ENCODE results near the gene CFLAR. TPM values are rescaled to one million over a fixed set of nuclear protein-coding genes. Genes with fewer than 3 reads are reported as not detected.

The CFLAR gene
- total RNA-seq, 4 donors from 2014 or later, result 71.9 to 132 (median 114) TPM

DNA sequence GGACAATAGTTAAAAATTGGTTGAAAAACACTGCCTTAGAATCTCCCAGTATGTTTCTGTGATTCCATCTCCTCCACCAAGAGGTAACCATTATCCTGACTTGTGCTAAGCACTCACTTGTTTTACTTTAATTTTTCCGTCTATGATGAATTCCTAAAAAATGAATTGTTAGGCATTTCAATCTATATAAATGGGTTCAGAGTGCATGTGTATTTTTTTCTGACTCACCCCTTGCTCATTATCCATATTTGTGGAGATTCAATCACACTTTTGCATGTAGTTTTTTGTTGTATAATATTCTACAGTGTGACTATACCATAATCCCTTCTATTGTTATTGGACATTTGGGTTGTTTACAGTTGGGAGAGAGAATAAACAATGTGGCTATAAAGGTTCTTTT is 42.9 kb upstream of the CFLAR start:
- Histone ChIP-seq H3K4me3 (peak overlapping the region in 3 of 4 donors; percentile 88 to 98 (median 92)), H3K9me3 (no peaks in the 10 kb centered on the region), H3K27me3 (no peaks in the 10 kb centered on the region), H3K36me3 (no peaks in the 10 kb centered on the region), H3K4me1 (peaks cover 28 to 67% (median 37%) of the 10 kb centered on the region in 3 donors), H3K27ac (no peak overlapping the region)
- no peak for DNase-seq
- TF ChIP-seq, protein P1, sequence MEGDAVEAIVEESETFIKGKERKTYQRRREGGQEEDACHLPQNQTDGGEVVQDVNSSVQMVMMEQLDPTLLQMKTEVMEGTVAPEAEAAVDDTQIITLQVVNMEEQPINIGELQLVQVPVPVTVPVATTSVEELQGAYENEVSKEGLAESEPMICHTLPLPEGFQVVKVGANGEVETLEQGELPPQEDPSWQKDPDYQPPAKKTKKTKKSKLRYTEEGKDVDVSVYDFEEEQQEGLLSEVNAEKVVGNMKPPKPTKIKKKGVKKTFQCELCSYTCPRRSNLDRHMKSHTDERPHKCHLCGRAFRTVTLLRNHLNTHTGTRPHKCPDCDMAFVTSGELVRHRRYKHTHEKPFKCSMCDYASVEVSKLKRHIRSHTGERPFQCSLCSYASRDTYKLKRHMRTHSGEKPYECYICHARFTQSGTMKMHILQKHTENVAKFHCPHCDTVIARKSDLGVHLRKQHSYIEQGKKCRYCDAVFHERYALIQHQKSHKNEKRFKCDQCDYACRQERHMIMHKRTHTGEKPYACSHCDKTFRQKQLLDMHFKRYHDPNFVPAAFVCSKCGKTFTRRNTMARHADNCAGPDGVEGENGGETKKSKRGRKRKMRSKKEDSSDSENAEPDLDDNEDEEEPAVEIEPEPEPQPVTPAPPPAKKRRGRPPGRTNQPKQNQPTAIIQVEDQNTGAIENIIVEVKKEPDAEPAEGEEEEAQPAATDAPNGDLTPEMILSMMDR (IDR thresholded peaks at IDR 0.05), result no peak
- TF ChIP-seq POLR2A (IDR thresholded peaks at IDR 0.05), result no peak
- 54 to 56% methylated on average over 1 of the region's 1 CpG for WGBS, 2 donors
- intact Hi-C loops (cut with DNase I), result no loop called here

DNA sequence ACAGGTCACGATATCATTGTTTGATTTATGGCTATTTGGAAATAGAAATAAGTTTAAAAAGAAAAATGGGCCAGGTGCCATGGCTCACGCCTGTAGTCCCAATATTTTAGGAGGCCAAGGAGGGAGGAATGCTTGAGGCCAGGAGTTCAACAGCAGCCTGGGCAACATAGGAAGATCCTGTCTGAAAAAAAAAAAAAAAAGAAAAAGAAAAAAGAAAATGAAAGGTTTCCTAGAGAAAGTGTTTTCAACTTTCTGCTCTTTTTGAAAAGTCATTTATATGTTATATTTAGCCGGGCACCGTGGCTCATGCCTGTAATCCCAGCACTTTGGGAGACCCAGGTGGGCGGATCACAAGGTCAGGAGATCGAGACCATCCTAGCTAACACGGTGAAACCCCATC is 41.0 kb upstream of the CFLAR start:
- H3K27me3 ChIP-seq, result no peaks in the 10 kb centered on the region
- H3K4me1 ChIP-seq, result peaks cover 16 to 48% (median 22%) of the 10 kb centered on the region in 3 donors
- intact Hi-C loops (cut with DNase I), result loop anchor here (5.0 kb wide), 2 partner anchors 37 to 173 kb away; no protein-coding TSS in a partner anchor
- H3K27ac ChIP-seq, result no peak overlapping the region
- no peaks in the 10 kb centered on the region for H3K9me3 ChIP-seq
- DNase-seq, result no peak
- peaks cover 0 to 14% (median 7%) of the 10 kb centered on the region in 3 donors for H3K36me3 ChIP-seq
- no peak for TF ChIP-seq POLR2A (IDR thresholded peaks at IDR 0.05)
- TF ChIP-seq, protein P1 (IDR thresholded peaks at IDR 0.05), result no peak
- no peak overlapping the region for H3K4me3 ChIP-seq
- WGBS, 2 donors, result 77 to 82% methylated on average over 7 of the region's 7 CpGs

DNA sequence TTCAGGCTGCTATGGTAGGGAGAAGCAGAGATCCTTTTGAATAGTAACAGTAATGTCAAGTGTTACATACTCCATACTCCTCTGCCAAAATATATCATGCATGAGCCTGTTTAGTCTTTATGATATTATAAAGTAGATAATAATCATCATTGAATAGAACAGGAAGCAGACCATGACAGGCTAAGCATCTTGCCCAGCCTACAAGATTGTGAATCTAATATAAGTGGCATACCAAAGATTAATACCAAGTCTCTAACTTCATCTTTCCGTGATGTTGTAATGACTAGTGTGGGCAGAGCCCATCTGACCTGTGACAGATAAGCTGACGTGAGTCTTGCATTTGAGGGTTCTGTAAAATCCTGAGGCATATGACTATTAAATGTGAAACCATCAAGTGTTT is 31.1 kb upstream of the CFLAR start:
- H3K9me3 ChIP-seq, result no peaks in the 10 kb centered on the region
- H3K27ac ChIP-seq, result no peak overlapping the region
- intact Hi-C loops (cut with DNase I), result no loop called here
- no peaks in the 10 kb centered on the region for H3K4me1 ChIP-seq
- H3K27me3 ChIP-seq, result no peaks in the 10 kb centered on the region
- DNase-seq, result no peak
- WGBS, 2 donors, result 67 to 74% methylated on average over 2 of the region's 2 CpGs
- TF ChIP-seq, protein P1 (IDR thresholded peaks at IDR 0.05), result no peak
- no peak for TF ChIP-seq POLR2A (IDR thresholded peaks at IDR 0.05)
- peaks cover 3 to 96% (median 5%) of the 10 kb centered on the region in 3 donors for H3K36me3 ChIP-seq
- H3K4me3 ChIP-seq, result no peak overlapping the region

DNA sequence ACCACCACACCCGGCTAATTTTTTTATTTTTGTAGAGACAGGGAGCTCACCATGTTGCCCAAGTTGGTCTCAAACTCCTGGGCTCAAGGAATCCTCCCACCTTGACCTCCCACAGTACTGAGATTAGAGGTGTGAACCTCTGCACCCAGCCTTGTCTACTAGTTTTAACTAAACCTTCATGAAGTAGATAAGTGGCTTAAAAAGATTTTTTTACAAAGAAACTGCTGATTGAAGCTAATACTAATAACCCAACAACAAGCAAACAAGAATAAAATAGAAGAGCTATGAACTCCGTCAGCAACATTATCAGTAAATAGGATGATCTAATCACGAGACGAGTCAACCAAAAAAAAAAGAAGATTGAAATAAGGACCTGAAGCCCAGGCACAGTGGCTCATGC is 25.4 kb upstream of the CFLAR start:
- intact Hi-C loops (cut with DNase I), result no loop called here

GRCh38 chr2:201093573-201093972 is 22.4 kb upstream of the CFLAR start:
- 76 to 98% methylated on average over 5 of the region's 5 CpGs for WGBS, 2 donors

More for the DNA sequence above, 25.4 kb upstream of the CFLAR start:
- no peak for TF ChIP-seq POLR2A (IDR thresholded peaks at IDR 0.05)
- TF ChIP-seq, protein P1 (IDR thresholded peaks at IDR 0.05), result no peak
- DNase-seq, result no peak
- H3K4me3 ChIP-seq, result no peak overlapping the region
- no peaks in the 10 kb centered on the region for H3K9me3 ChIP-seq
- no peak overlapping the region for H3K27ac ChIP-seq
- peaks cover 0 to 52% (median 0%) of the 10 kb centered on the region in 3 donors for H3K36me3 ChIP-seq
- no peaks in the 10 kb centered on the region for H3K27me3 ChIP-seq
- no peaks in the 10 kb centered on the region for H3K4me1 ChIP-seq
- 85 to 94% methylated on average over 4 of the region's 4 CpGs for WGBS, 2 donors

More at GRCh38 chr2:201093573-201093972, 22.4 kb upstream of the CFLAR start:
- no peaks in the 10 kb centered on the region for H3K9me3 ChIP-seq
- DNase-seq, result no peak
- H3K27ac ChIP-seq, result no peak overlapping the region
- H3K36me3 ChIP-seq, result peaks cover 0 to 22% (median 0%) of the 10 kb centered on the region in 3 donors
- TF ChIP-seq POLR2A (IDR thresholded peaks at IDR 0.05), result no peak
- TF ChIP-seq, protein P1 (IDR thresholded peaks at IDR 0.05), result no peak
- H3K4me1 ChIP-seq, result no peaks in the 10 kb centered on the region
- intact Hi-C loops (cut with DNase I), result no loop called here
- no peaks in the 10 kb centered on the region for H3K27me3 ChIP-seq
- H3K4me3 ChIP-seq, result no peak overlapping the region

Data from esophagus squamous epithelium (tissue), 5 donors.